GM12891 (cell line): ENCODE data around the gene EYS.

Source experiments
- POLR2A ChIP-seq: IDR thresholded peaks from 2 replicates; pipeline ENCODE4 v1.6.1; 2011; ENCODE audit warnings: low read depth, low read length, control low read depth
- POLR2AphosphoS5 ChIP-seq: IDR thresholded peaks from 2 replicates; pipeline ENCODE4 v1.6.1; 2011; ENCODE audit warnings: low read depth, low read length, control low read depth
- POU2F2 ChIP-seq: IDR thresholded peaks from 2 replicates; pipeline ENCODE4 v1.6.1; 2011; ENCODE audit warnings: low read depth, mild to moderate bottlenecking, control low read depth, low read length, moderate library complexity
- SPI1 ChIP-seq: IDR thresholded peaks from 2 replicates; pipeline ENCODE4 v1.6.1; 2011; ENCODE audit warnings: low read depth, low read length, control low read depth
- TAF1 ChIP-seq: IDR thresholded peaks from 2 replicates; pipeline ENCODE4 v1.6.1; 2011; ENCODE audit warnings: low read depth, low read length, control low read depth

- TF ChIP-seq POLR2AphosphoS5, result no peak
- no peak for TF ChIP-seq POLR2A
- no peak for TF ChIP-seq SPI1
- no peak for TF ChIP-seq TAF1
- TF ChIP-seq POU2F2, result no peak
Observed at GRCh38 chr6:63804381-63804956, 1902.6 kb downstream of the EYS start.
